GM21423 (cell line): ENCODE results near the gene DUOXA1.
"Not testable (repeated sequence)": the region's sequence is repeated elsewhere in the genome, so short reads cannot be mapped to it uniquely, and the experiment has no call there.

Source experiments
- ATAC-seq: cut with Tn5 transposase; IDR thresholded peaks from one replicate; pipeline ENCODE4 v1.9.1; 2021; ENCODE audit warnings: mild to moderate bottlenecking, moderate library complexity; ENCODE audit not compliant: unreplicated experiment

Gene DUOXA1

GRCh38 chr15:45151998-45152828 lies 22.5 kb upstream of the DUOXA1 start:
- ATAC-seq = no peak

- ATAC-seq = no peak
Observed at GRCh38 chr15:45150997-45151396, 21.3 kb upstream of the DUOXA1 start.

- ATAC-seq = no peak
Observed at GRCh38 chr15:45150481-45150880, 20.8 kb upstream of the DUOXA1 start.

GRCh38 chr15:45149060-45149459 lies 19.4 kb upstream of the DUOXA1 start:
- ATAC-seq = no peak

- no peak for ATAC-seq
Observed at GRCh38 chr15:45148076-45149059, 18.7 kb upstream of the DUOXA1 start.

GRCh38 chr15:45147606-45148005 lies 17.9 kb upstream of the DUOXA1 start:
- no peak for ATAC-seq

DNA sequence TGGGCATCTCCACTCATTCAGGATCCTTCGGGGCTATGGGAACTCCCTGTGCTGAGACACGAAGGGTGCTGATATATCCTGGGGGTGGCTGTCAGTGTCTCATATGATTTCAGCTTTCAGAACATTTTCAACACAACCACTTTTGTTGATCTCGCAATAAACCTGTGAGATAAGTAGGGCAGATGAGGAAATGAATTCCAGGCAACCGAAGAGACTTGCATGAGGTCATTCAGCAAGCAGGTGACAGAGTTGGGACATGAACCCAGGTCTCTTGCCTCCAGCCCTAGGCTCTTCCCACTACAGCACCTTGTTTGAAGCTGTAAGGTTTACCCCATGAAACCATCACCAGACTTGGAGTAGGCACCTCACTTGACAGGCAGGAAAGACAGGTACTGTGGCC lies 16.7 kb upstream of the DUOXA1 start:
- no peak for ATAC-seq

DNA sequence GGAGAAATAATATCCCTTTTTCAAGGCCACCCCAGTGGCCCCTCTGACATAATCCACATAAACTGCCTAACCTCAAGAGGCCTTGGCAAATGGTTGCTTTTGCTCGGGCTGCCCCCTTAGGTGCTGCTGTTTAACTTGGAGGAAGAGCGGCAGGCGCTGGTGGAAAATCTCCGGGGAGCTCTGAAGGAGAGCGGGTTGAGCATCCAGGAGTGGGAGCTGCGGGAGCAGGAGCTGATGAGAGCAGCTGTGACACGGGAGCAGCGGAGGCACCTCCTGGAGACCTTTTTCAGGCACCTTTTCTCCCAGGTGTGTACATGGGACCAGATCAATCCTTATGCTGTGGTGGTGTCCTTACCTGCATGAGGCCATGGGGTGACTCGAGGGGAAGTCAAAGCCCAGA lies 15.1 kb upstream of the DUOXA1 start:
- ATAC-seq = no peak

GRCh38 chr15:45143946-45144345 lies 14.3 kb upstream of the DUOXA1 start:
- no peak for ATAC-seq

GRCh38 chr15:45143056-45143455 lies 13.4 kb upstream of the DUOXA1 start:
- no peak for ATAC-seq

DNA sequence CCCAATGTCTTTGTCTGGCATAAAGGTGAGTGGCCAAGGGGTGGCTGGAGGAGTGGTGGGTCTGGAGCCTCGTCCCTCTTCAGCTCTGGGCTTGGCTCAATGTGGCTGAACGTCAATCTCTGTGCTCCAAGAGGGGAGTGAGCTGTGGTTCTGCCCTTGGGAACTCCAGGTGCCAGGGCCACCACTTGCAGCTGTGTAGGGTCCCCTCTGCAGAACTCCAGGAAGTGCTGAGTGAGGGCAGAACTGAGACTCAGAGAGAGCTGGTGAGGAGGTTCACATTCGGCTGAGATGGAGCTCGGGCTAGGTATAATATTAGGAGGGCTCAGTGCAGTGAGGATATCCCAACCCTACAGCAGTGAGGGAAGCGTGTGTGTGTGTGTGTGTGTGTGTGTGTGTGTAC lies 11.7 kb upstream of the DUOXA1 start:
- ATAC-seq = no peak

GRCh38 chr15:45140557-45141250 lies 11.0 kb upstream of the DUOXA1 start:
- ATAC-seq = no peak

DNA sequence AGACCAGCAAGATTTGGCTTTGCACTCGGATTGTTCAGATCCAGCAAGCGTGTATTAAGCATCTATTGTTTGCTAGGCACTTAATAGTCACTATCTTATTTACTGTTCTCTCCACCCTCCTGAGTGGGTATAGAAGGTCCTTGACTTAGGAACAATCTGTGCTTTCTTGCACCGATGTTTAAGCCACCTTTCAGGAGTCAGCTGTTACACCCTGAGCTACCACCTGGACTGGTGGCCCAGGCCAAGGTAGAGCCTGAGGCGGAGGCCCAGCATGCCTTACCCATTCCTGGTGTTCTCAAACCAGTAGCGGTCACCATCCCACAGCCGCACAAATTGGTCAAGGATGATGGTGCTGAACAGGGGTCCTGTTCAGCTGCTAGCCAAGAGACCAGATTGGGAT lies 10.1 kb upstream of the DUOXA1 start:
- ATAC-seq = no peak

DNA sequence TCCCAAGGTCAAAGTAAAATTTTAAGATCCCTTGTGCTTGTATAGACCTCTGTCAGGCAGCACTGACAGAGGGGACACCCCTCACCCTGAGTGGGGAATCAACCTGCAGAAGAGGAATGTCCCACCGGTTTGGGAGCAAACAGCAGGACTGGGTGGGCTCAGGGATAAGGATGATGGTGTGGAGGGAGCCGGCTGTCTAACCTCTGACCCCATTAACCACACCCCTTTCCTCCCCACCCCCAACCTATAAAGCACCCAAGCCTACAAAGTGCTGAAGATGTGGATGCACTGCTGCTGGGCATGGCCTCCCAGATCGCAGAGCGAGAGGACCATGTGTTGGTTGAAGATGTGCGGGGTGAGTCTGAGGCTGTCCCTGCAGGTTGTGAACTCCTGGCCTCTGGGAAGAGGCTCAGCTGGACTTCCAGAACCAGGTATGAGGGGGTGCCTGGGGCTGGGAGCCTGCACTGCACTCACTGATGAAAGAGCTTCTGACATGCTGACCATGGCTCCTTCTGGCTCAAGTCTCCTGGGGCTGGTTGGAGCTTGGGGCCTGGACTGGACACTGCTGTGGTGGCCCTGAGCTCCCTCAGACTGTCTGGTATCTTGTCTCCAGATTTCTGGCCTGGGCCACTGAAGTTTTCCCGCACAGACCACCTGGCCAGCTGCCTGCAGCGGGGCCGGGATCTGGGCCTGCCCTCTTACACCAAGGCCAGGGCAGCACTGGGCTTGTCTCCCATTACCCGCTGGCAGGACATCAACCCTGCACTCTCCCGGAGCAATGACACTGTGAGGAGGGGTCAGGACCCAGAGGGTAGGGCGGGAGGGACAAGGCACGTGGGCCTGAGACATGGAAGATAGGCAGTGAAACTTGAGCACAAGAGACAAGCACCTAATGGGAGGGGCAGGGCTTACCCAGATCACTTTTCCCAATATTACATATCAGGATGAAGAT lies 9.4 kb upstream of the DUOXA1 start:
- no peak for ATAC-seq

- ATAC-seq = no peak
Observed at GRCh38 chr15:45137703-45138102, 8.0 kb upstream of the DUOXA1 start.

DNA sequence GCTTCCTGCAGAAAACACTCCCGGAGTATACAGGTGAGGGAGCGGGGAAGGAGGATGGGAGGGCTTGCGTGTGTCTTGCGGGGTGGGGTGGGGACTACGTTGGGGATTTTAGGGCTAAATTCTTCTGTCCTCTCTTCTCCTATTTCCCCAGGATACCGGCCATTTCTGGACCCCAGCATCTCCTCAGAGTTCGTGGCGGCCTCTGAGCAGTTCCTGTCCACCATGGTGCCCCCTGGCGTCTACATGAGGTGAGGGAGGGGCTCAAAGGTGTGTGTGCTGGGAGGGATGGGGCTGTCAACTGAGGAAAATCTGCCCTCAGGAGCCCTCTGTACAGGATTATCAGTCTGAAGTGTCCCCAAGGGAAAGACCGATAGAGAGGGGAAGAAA lies 6.7 kb upstream of the DUOXA1 start:
- ATAC-seq = no peak

- not testable (repeated sequence) for ATAC-seq
Observed at GRCh38 chr15:45135705-45136377, 6.2 kb upstream of the DUOXA1 start.

GRCh38 chr15:45134682-45135604 lies 5.3 kb upstream of the DUOXA1 start:
- ATAC-seq = no peak
